K562 (cell line): ENCODE results near the gene NTSR1. TPM values are rescaled to one million over a fixed set of nuclear protein-coding genes. Genes with fewer than 3 reads are reported as not detected.

Source experiments
- C11orf30 ChIP-seq: fragments of 450-650 bp; IDR thresholded peaks from 2 replicates; pipeline ENCODE4 v1.6.1; 2016; ENCODE audit warnings: low read depth, mild to moderate bottlenecking
- CAMTA2 ChIP-seq: fragments of 250-450 bp; sonication (Bioruptor Pico); conservative IDR thresholded peaks from 2 replicates; pipeline ENCODE4 v1.5.1; 2022
- CEBPB ChIP-seq: fragments of 450-650 bp; IDR thresholded peaks from 2 replicates; pipeline ENCODE4 v1.6.1; 2016; ENCODE audit warnings: missing genetic modification characterization, missing compliant biosample characterization
- DMBX1 ChIP-seq: fragments of 250-450 bp; sonication (Bioruptor Pico); IDR thresholded peaks from 2 replicates; pipeline ENCODE4 v1.8.0; 2022; ENCODE audit warnings: inconsistent platforms, mild to moderate bottlenecking, moderate library complexity, borderline replicate concordance
- FOXP1 ChIP-seq: sonication (generic); formaldehyde crosslinking; IDR thresholded peaks from 2 replicates; pipeline ENCODE4 v1.8.0; 2022; ENCODE audit warnings: mild to moderate bottlenecking, missing genetic modification reagents
- GATA2 ChIP-seq: sonication (generic); formaldehyde crosslinking; IDR thresholded peaks from 2 replicates; pipeline ENCODE4 v1.4.0; 2020; ENCODE audit warnings: mild to moderate bottlenecking, missing genetic modification reagents
- HDAC1 ChIP-seq, 2 experiments: fragments of 450-650 bp; IDR thresholded peaks; 2 replicates each; pipeline ENCODE4 v1.6.1; 2016 to 2017; ENCODE audit warnings: inconsistent platforms in 1 of 2, mild to moderate bottlenecking in 1 of 2, moderate library complexity in 1 of 2
- L3MBTL2 ChIP-seq: fragments of 450-650 bp; IDR thresholded peaks from 2 replicates; pipeline ENCODE4 v1.6.1; 2016; ENCODE audit warnings: mild to moderate bottlenecking, moderate library complexity
- POLR2B ChIP-seq: fragments of 450-650 bp; IDR thresholded peaks from 2 replicates; pipeline ENCODE4 v1.6.1; 2018; ENCODE audit warnings: low read depth; ENCODE audit not compliant: partially characterized antibody
- POLR2G ChIP-seq: fragments of 200-400 bp; formaldehyde crosslinking; IDR thresholded peaks from 2 replicates; pipeline ENCODE4 v1.6.1; 2017; ENCODE audit warnings: low read depth, mild to moderate bottlenecking, antibody characterized with exemption, low read length, moderate library complexity
- PYGO2 ChIP-seq: fragments of 450-650 bp; IDR thresholded peaks from 2 replicates; pipeline ENCODE4 v1.6.1; 2016; ENCODE audit warnings: mild to moderate bottlenecking, missing genetic modification characterization, moderate library complexity, missing compliant biosample characterization
- SMAD4 ChIP-seq: fragments of 250-450 bp; sonication (Bioruptor Pico); conservative IDR thresholded peaks from 2 replicates; pipeline ENCODE4 v1.8.0; 2021; ENCODE audit warnings: inconsistent platforms, mild to moderate bottlenecking, moderate library complexity
- SMARCE1 ChIP-seq: fragments of 450-650 bp; IDR thresholded peaks from 2 replicates; pipeline ENCODE4 v1.7.1; 2016; ENCODE audit warnings: mild to moderate bottlenecking
- ZNF197 ChIP-seq: fragments of 200-800 bp; sonication (Bioruptor generic); IDR thresholded peaks from 2 replicates; pipeline ENCODE4 v1.6.1; 2016; ENCODE audit warnings: low read depth, missing genetic modification characterization, missing compliant biosample characterization
- ZNF316 ChIP-seq: fragments of 450-650 bp; IDR thresholded peaks from 2 replicates; pipeline ENCODE4 v1.6.1; 2016
- ZNF696 ChIP-seq: fragments of 250-450 bp; sonication (Bioruptor Pico); conservative IDR thresholded peaks from 2 replicates; pipeline ENCODE4 v1.4.0; 2020; ENCODE audit warnings: mild to moderate bottlenecking, moderate library complexity
- polyA plus RNA-seq, 8 experiments: library from polyadenylated mRNA; depleted of rRNA in 4 of 8; stranded (reverse) in 5 of 8; unstranded in 3 of 8; fragments of >200 nt; fragmentation: Nextera tagmentation in 2 of 8; fragmentation: Illumina TruSeq in 1 of 8; extraction: Ambion mirVana in 2 of 8; extraction: Trizol in 1 of 8; gene quantifications; 2 replicates each; pipeline versions ENCODE4 v1.2.1 to v1.2.3, GENCODE V29; 2011 to 2014; ENCODE audit warnings: inconsistent platforms in 1 of 8, missing spikeins in 1 of 8
- total RNA-seq, 7 experiments: library from RNA; depleted of rRNA in 6 of 7; stranded (reverse); fragments of >200 nt in 6 of 7; fragmentation: Illumina TruSeq in 2 of 7; extraction: Trizol in 2 of 7; gene quantifications; 2 replicates each; pipeline versions ENCODE4 v1.2.1 to v1.2.3, GENCODE V29; 2011 to 2021; ENCODE audit warnings: low replicate concordance in 1 of 7
- TF ChIP-seq, protein P1 (sequence below): sonication (generic); formaldehyde crosslinking; IDR thresholded peaks from 2 replicates; pipeline ENCODE4 v1.4.0; 2020; ENCODE audit warnings: mild to moderate bottlenecking, missing genetic modification reagents
- TF ChIP-seq, protein P2 (sequence below): sonication (generic); formaldehyde crosslinking; IDR thresholded peaks from 2 replicates; pipeline ENCODE4 v1.8.0; 2022; ENCODE audit warnings: missing genetic modification reagents, mild to moderate bottlenecking, moderate library complexity, borderline replicate concordance
- TF ChIP-seq, protein P3 (sequence below), 2 experiments: fragments of 450-650 bp; conservative IDR thresholded peaks; 2 replicates each; pipeline ENCODE4 v1.6.1; 2017; ENCODE audit warnings: mild to moderate bottlenecking in 2 of 2, moderate library complexity in 2 of 2
- TF ChIP-seq, protein P4 (sequence below): fragments of 450-650 bp; IDR thresholded peaks from 2 replicates; pipeline ENCODE4 v1.6.1; 2017; ENCODE audit warnings: antibody characterized with exemption, mild to moderate bottlenecking

NTSR1 gene
- total and polyA plus RNA-seq, 9 of the 15 experiments (the other 6 are each of a cell fraction or from before 2014, with no cell fraction given): 0.04 to 0.40 (median 0.13) TPM; not detected in 3

DNA sequence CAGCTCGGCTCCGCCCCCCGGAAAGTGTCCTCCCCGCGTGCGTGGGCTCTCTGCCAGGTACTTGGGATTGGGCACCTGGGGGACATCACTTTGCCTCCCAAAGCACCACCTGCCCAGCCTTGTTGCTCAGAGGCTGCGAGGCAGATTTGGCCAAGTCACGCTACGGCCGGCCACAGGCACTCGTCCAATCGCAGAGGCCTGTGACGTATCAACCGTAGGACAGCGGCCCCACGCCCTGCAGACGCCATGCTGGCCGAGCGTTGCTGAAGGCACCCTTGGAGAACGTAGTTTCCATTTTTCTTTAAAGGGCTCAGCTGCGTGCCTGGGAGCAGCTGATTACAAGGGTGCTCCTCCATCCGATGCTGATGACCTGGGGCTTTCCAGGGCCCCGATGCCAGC, 3.1 kb downstream of the NTSR1 start (continued):
- TF ChIP-seq PYGO2 (tag) (no peak), ZNF197 (CRISPR knock-in tag) (peak; percentile 58; the same call in 1 of the 2 replicates), L3MBTL2 (peak; percentile 97), FOXP1 (no peak), ZNF316 (peak; percentile 38), SMAD4 (CRISPR knock-in tag) (peak; percentile 63), POLR2G (peak; percentile 76), GATA2 (CRISPR knock-in tag) (no peak), SMARCE1 (no peak), HDAC1 (IDR thresholded peaks at IDR 0.05) (0 out of 4 replicates have a peak, but pooled peaks of 1 of the 2 experiments have one; percentile 18), ZNF696 (CRISPR knock-in tag) (no peak), CAMTA2 (CRISPR knock-in tag) (no peak), CEBPB (tag) (no peak), C11orf30 (peak; percentile 60; the same call in 1 of the 2 replicates), DMBX1 (CRISPR knock-in tag) (peak; percentile 45), POLR2B (no peak)
- TF ChIP-seq, protein P1, sequence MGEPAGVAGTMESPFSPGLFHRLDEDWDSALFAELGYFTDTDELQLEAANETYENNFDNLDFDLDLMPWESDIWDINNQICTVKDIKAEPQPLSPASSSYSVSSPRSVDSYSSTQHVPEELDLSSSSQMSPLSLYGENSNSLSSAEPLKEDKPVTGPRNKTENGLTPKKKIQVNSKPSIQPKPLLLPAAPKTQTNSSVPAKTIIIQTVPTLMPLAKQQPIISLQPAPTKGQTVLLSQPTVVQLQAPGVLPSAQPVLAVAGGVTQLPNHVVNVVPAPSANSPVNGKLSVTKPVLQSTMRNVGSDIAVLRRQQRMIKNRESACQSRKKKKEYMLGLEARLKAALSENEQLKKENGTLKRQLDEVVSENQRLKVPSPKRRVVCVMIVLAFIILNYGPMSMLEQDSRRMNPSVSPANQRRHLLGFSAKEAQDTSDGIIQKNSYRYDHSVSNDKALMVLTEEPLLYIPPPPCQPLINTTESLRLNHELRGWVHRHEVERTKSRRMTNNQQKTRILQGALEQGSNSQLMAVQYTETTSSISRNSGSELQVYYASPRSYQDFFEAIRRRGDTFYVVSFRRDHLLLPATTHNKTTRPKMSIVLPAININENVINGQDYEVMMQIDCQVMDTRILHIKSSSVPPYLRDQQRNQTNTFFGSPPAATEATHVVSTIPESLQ (CRISPR knock-in tag): 0 out of 2 replicates have a peak, but pooled peaks have one; percentile 35
- TF ChIP-seq, protein P2, sequence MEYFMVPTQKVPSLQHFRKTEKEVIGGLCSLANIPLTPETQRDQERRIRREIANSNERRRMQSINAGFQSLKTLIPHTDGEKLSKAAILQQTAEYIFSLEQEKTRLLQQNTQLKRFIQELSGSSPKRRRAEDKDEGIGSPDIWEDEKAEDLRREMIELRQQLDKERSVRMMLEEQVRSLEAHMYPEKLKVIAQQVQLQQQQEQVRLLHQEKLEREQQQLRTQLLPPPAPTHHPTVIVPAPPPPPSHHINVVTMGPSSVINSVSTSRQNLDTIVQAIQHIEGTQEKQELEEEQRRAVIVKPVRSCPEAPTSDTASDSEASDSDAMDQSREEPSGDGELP (CRISPR knock-in tag): peak; percentile 74
- TF ChIP-seq, protein P3, sequence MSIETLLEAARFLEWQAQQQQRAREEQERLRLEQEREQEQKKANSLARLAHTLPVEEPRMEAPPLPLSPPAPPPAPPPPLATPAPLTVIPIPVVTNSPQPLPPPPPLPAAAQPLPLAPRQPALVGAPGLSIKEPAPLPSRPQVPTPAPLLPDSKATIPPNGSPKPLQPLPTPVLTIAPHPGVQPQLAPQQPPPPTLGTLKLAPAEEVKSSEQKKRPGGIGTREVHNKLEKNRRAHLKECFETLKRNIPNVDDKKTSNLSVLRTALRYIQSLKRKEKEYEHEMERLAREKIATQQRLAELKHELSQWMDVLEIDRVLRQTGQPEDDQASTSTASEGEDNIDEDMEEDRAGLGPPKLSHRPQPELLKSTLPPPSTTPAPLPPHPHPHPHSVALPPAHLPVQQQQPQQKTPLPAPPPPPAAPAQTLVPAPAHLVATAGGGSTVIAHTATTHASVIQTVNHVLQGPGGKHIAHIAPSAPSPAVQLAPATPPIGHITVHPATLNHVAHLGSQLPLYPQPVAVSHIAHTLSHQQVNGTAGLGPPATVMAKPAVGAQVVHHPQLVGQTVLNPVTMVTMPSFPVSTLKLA (conservative IDR thresholded peaks at IDR 0.05): peak in 1 of 2 experiments; percentile 57; a peak in 2 of 4 replicates
- TF ChIP-seq, protein P4, sequence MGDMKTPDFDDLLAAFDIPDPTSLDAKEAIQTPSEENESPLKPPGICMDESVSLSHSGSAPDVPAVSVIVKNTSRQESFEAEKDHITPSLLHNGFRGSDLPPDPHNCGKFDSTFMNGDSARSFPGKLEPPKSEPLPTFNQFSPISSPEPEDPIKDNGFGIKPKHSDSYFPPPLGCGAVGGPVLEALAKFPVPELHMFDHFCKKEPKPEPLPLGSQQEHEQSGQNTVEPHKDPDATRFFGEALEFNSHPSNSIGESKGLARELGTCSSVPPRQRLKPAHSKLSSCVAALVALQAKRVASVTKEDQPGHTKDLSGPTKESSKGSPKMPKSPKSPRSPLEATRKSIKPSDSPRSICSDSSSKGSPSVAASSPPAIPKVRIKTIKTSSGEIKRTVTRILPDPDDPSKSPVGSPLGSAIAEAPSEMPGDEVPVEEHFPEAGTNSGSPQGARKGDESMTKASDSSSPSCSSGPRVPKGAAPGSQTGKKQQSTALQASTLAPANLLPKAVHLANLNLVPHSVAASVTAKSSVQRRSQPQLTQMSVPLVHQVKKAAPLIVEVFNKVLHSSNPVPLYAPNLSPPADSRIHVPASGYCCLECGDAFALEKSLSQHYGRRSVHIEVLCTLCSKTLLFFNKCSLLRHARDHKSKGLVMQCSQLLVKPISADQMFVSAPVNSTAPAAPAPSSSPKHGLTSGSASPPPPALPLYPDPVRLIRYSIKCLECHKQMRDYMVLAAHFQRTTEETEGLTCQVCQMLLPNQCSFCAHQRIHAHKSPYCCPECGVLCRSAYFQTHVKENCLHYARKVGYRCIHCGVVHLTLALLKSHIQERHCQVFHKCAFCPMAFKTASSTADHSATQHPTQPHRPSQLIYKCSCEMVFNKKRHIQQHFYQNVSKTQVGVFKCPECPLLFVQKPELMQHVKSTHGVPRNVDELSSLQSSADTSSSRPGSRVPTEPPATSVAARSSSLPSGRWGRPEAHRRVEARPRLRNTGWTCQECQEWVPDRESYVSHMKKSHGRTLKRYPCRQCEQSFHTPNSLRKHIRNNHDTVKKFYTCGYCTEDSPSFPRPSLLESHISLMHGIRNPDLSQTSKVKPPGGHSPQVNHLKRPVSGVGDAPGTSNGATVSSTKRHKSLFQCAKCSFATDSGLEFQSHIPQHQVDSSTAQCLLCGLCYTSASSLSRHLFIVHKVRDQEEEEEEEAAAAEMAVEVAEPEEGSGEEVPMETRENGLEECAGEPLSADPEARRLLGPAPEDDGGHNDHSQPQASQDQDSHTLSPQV: peak; percentile 97
